ENCODE measurements around the gene NSMCE1.

NSMCE1 gene

DNA sequence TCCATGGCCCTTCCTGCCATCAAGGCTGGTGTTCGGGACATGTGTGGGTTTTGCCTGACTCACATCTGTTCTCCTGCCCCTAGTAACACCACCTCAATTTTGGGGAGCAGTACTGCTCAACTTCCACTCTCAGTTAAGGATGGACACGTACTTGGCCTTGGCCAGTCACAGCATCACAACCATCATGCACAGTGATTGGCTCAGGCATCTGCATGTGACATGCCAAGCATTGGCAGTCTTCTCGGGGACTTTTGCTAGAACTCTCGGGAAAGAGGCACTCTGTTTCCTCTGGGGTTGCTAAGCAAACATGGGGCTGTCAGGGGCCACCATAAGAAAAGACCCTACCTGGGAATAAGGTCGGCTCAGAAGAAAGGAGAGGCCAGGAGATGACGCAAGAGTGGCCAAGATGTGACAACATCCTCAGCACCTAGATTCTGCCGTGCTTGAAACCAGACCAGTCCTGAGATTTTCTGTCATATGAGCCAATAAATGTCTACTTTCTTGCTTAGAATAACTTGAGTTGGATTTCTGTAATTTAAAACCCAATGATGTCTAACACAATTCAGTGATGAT, 77.1 kb downstream of the NSMCE1 start:
- DNase-seq (ENCODE audit: low read depth), result no peak

DNA sequence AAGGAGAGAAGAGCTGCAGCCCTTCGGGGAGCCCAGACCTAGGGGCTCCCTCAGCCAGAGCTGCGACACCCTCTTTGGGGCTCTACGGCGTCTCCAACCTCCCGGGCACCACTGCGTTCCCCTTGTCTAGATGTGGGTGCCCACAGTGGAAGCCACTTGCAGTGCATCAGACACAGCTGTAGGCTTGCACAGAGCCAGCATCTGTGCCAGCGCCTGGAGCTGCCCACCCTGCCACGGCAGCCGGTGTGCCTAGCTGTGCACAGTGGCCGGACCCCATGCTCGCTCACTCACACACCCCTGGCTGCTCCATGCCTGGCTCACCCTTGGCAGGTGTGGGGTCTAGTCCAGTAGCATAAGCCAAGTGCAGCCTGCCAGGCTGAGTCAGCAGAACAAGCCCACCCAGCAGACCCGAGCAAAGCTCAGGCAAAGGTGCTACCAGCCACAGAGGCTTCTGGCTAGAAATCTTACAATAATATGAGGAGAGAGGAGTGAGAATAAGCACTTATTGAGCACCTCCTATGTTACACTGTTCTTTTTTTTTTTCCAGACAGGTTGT, 78.2 kb downstream of the NSMCE1 start:
- no peak for DNase-seq (ENCODE audit: low read depth)

DNA sequence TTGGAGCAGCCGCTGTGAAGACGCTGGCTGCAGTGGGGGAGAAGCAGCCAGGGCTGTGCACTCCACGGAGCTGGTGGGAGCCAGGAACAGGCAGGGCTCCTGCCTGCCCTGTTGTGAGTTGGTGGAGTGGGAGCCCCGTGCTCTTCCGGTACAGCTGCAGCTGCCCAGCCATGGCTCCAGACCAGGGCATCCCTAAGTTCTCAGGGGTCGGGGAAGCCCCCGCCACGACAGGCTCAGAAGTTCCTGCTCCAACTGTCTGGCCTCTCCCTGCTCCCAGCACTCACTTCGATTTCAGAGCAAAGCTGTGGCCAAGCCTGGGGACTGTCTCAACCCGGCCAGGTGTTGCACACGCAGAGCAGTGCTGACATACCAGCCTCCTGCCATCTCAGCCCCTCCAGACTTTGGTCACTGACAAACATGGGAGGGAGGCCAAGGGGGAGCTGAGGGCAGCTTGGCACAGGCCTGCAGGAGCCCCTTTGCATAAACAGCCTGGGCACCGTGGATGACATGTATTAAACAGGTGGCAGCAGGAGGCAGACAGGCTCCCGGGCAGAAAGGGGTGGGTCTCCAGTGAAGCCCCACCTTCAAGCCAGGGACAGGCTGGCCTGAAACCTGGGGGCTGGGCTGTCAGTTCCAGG, 79.1 kb downstream of the NSMCE1 start:
- no peak for DNase-seq (ENCODE audit: low read depth)

DNA sequence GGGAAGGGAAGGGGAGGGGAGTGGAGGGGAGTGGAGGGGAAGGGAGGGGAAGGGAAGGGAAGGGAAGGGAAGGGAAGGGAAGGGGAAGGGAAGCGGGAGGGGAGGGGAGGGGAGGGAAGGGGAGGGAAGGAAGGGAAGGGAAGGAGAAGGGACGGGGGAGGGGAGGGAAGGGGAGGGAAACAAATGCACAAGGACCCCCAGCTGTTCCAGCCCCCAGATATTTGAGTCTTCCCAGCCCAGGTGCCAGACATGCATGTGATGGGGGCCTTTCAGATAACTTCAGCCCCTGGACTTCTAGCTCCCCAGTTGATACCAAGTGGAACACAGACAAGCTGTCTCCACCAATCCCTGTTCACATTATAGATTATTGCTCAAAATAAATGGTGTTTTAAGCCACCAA, 79.9 kb downstream of the NSMCE1 start:
- DNase-seq (ENCODE audit: low read depth), result no peak

DNA sequence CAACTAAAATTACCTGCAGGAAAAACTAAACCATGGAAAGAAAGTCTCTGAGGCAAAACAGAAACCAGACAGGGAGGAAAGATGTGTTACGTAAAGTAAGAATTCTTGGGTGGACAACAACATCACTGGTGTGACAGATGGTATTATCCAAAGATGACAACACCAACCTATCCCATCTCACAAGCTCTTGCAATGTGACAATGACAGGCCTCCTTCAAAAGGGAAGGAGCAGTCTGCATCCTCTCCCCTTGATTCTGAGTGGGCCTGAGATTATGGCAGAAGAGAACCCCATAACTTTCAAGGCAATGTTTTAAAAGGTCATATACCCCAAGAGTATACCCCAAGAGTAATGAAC, 82.8 kb downstream of the NSMCE1 start:
- DNase-seq (ENCODE audit: low read depth), result no peak

DNA sequence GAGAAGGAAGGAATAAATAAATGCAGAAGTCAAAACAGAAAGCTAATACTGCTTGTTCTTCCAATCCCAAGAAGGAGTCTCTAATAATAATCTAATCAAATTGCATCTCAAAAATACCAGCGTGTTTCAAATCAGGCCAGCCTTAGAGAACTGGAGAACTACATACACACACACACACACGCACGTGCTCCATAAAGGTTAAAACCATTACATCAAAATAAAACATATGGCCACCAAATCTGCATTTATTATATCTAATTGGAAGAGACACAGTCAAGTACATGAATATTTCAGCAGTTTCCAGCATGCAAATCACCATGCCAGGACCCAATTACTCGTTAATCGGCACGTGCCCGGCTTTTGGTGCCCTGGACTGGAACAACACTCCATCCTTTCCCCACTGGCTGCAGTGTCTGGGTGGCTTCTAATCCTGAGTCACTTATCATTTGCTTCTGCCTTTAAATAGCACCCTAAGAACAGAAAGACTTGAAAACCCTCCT, 85.6 kb downstream of the NSMCE1 start:
- DNase-seq (ENCODE audit: low read depth), result no peak

DNA sequence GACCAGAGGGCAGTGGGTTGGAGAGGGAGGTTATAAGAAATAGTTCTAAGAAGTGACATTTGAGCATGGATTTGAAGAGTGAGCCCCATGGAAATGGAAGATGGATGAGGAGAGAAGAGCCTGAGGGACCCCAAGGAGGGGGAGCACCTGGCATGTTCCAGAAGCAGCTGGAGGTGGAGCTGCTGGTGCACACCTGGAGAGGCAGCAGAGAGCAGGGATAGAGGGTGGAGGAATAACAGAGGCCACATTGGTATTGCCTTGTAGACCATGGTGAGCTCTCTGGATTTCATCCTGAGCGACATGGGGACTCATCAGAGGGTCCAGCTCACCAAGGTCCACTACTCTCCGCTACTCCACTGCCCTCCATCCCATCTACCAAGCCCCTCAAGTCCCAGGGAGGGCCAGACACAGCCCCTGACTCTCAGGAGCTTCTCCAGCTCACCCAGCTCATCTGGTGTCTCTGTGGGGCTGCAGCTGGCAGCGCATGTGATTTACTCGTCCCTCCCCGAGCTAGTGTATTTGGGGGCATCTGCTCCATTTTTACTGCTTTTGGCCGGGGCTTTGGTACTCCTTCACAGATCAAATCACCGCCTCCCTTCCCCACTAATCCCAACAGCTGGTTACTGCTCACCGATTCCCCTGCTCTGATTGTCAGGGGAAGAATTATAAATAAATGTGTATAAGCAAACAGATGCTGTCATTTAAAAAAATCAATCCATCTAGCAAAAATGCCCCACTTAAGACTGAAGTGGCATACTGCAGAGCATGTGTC, 87.4 kb downstream of the NSMCE1 start:
- no peak for DNase-seq (ENCODE audit: low read depth)

DNA sequence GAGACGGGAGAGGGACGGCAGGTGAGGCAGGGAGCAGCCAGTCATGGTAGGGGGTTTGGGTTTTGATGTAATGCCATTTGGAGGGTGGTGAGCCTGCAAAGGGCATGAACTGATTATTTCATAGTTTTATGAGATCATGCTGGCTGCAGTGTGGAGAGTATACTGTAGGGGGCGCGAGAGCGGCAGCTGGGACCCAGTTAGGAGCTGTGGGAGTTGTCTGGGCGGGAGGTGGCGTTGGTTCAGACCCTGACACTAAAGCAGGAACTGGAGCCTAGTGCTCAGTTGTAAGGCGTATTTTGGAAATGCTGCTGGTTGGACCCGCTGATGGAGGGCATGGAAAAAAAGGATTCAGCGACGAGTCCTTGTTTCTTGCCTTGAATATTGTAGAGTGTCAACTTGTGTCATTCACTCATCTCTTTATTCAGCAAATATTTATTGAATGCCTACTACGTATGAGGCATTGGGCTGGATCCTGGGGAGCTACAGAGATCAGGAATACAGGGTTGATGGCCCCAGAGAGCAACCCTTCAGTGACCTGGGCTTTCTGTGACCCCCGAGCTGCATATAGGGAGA, 89.0 kb downstream of the NSMCE1 start:
- no peak for DNase-seq (ENCODE audit: low read depth)

DNA sequence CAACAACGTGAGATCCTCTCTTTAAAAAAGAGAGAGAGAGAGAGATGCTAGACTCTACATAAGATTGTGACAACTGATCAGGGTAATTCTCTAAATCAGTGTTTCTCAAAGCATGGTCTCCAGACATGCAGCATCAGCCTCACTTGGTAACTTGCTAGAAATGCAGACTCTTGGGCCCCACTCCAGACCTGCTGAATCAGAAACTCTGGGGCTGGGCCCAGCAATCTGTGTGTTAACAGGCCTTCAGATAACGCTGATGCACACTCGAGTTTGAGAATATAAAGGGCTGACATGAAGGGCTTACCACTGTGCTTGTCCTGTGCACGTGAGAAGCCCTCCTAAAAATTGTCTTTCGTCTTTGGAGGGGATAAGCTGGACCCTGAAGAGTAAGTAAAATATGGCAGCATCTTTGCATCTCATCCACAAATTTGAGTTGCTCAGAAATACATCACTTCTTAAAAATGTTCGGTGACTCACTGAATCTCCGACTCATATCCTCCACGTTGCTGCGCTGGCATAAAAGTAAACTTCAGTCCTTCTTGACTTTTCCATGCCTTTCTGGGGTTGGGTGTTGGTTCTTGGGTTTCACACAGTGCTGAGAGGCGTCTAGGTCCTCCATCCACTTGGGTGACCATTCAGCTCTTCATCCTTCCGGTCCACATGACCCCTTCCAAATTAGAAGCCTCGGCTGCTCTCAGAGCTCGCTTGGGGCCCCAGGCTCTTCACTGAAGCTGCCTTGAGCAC, 91.4 kb downstream of the NSMCE1 start:
- DNase-seq (ENCODE audit: low read depth), result peak; percentile 73

DNA sequence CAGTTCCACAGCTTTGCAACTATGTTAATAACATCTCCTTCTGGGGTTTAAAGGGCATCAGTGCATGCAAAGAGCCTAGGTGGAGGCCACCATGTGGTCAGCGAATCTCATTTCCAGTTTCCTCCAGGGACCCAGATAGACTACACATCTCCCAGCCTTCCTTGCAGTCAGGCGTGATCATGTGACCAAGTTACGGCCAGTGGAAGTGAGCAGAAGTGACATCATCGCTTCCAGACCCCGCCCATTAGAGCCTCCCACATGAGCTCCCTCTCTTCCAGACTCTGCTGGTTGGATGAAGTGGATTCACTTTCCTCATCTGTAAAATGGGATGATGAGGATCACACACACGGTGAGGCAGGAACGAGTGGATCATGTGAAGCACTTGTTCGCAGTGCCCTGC, 92.7 kb downstream of the NSMCE1 start:
- no peak for DNase-seq (ENCODE audit: low read depth)
